Retinal pigment epithelial cell (primary cell): ENCODE measurements around the gene ATP2C2.

Source experiments
- DNase-seq: peaks from one replicate; pipeline ENCODE4 v3.0.0-alpha.2; 2010; ENCODE audit warnings: low read depth
- H3K4me3 ChIP-seq: 2 replicates; pipeline ENCODE4 v1.5.1; 2011; ENCODE audit warnings: mild to moderate bottlenecking, low read length, control low read depth, moderate library complexity
- CTCF ChIP-seq: conservative IDR thresholded peaks from 2 replicates; pipeline ENCODE4 v1.5.1; 2011; ENCODE audit warnings: low read depth, low read length, control low read depth, inconsistent platforms

The ATP2C2 gene

GRCh38 chr16:84475643-84476240, 107.4 kb downstream of the ATP2C2 start:
- H3K4me3 ChIP-seq: no peak overlapping the region
- TF ChIP-seq CTCF: no peak
- DNase-seq: no peak

DNA sequence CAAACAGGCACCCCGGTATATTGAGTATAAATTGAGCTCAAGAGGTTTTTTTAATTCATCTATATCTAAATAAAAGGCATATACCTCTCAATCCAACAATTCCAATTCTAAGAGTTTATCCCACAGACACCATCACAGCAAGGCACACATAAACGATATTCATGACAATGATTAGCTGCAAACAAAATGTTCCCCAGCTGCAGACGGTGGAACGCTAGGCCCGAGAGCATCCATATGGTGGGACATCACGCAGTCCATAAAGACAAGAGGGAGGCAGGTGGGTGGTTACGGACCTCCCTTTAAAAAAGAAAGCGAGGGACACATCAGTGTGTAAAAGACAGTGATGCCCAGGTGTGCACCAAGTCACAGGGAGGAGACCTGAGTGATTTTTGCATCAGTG, 108.1 kb downstream of the ATP2C2 start:
- no peak for DNase-seq
- no peak for TF ChIP-seq CTCF
- no peak overlapping the region for H3K4me3 ChIP-seq

GRCh38 chr16:84477661-84478060, 109.3 kb downstream of the ATP2C2 start:
- DNase-seq: no peak
- no peak overlapping the region for H3K4me3 ChIP-seq
- TF ChIP-seq CTCF: no peak

GRCh38 chr16:84478172-84478947, 110.0 kb downstream of the ATP2C2 start:
- DNase-seq: peak; percentile 43
- TF ChIP-seq CTCF: no peak
- no peak overlapping the region for H3K4me3 ChIP-seq

DNA sequence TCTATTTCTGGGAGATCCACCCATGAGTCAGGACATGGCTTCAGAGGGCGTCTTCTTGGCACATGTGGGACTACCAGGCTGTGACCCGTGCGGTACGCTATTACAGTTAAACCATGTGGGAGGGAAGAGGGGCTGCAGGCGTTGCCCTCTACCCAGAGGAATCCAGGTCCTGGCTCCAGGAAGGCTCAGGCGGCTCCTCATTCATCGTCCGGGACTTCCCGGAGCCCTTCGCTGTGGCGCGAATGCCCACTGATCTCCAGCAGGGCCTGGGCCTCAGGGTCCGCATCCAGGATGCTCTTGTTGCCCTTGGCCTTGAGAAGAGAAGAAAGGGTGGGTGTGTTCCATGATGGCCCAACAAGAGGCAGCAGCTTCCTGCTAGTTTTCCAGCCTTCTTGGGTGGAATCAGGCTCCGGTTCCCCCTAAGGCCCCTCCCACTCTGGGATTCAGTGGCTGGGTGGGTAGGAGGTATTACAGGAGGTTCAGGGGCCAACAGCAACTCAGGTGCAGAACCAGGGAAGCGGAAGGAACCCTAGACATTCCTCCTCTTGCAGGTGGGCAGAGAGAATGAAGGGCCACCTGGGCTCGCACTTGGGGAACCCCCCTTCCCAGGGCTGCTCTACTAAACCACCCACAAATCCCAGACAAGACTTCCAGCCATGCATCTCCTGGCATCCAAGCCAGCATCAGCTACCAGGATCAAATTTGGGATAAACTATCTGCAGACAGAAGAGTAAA, 111.5 kb downstream of the ATP2C2 start:
- TF ChIP-seq CTCF: no peak
- H3K4me3 ChIP-seq: no peak overlapping the region
- no peak for DNase-seq

DNA sequence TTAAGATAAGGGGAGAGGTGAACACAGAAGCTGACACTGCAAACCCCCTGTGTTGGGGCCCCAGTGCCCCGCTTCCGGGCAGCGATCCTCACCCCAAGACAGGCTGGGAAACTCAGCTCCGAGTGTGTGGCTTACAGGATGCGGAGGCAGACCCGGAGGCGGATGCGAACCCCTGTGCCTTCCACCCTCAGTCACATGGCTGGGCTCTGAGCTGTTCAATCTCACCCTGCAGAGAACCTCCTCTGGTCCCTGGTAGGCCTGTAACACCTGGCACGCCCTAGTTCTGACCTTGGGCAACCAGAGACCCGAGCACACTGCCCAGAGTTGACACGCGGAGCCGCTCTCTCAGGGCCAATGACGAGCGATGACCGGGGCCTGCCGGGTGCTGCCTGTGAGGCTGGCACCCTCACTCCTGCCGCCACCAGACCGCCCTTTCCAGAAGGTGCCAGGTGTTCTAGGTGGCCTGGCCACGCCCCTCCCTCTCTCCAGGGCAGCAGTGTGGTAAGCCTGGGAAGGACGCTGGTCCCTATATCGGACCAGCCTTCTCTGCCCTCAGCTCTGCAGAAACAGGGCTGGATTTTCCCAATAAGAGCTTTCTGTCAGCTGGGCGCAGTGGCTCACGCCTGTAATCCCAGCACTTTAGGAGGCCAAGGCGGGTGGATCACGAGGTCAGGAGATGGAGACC, 112.9 kb downstream of the ATP2C2 start:
- no peak for DNase-seq
- TF ChIP-seq CTCF: no peak
- H3K4me3 ChIP-seq: no peak overlapping the region
